ENCODE results near the gene SHROOM1. TPM values are rescaled to one million over a fixed set of nuclear protein-coding genes. Genes with fewer than 3 reads are reported as not detected.

The SHROOM1 gene
- total RNA-seq, 1 donor from 2014 or later: 24.2 TPM

- no peak overlapping the region for H3K4me3 ChIP-seq
Observed at GRCh38 chr5:132788990-132789886, 41.2 kb downstream of the SHROOM1 start.

GRCh38 chr5:132788508-132788907, 41.9 kb downstream of the SHROOM1 start:
- no peak for ATAC-seq
- intact Hi-C loops (cut with DNase I): no loop called here
- H3K27me3 ChIP-seq: no peaks in the 10 kb centered on the region
- no peaks in the 10 kb centered on the region for H3K36me3 ChIP-seq
- TF ChIP-seq CTCF (IDR thresholded peaks at IDR 0.05): no peak
- no peak overlapping the region for H3K4me3 ChIP-seq
- H3K27ac ChIP-seq: no peak overlapping the region
- DNase-seq: no peak
- H3K4me1 ChIP-seq: no peaks in the 10 kb centered on the region
- H3K9me3 ChIP-seq: no peaks in the 10 kb centered on the region

More at GRCh38 chr5:132788990-132789886, 41.2 kb downstream of the SHROOM1 start:
- Histone ChIP-seq H3K27me3 (no peaks in the 10 kb centered on the region), H3K27ac (no peak overlapping the region), H3K36me3 (no peaks in the 10 kb centered on the region), H3K9me3 (no peaks in the 10 kb centered on the region), H3K4me1 (no peaks in the 10 kb centered on the region)
- intact Hi-C loops (cut with DNase I): no loop called here
- ATAC-seq: no peak
- no peak for DNase-seq
- TF ChIP-seq CTCF (IDR thresholded peaks at IDR 0.05): no peak

- ATAC-seq (no peak), DNase-seq (no peak)
- H3K9me3 ChIP-seq: no peaks in the 10 kb centered on the region
- H3K36me3 ChIP-seq: no peaks in the 10 kb centered on the region
- no peak overlapping the region for H3K4me3 ChIP-seq
- TF ChIP-seq CTCF (IDR thresholded peaks at IDR 0.05): no peak
- no peak overlapping the region for H3K27ac ChIP-seq
- intact Hi-C loops (cut with DNase I): no loop called here
- H3K27me3 ChIP-seq: no peaks in the 10 kb centered on the region
- H3K4me1 ChIP-seq: no peaks in the 10 kb centered on the region
Observed at GRCh38 chr5:132787076-132787475, 43.4 kb downstream of the SHROOM1 start.

- Histone ChIP-seq H3K36me3 (no peaks in the 10 kb centered on the region), H3K9me3 (no peaks in the 10 kb centered on the region), H3K4me1 (no peaks in the 10 kb centered on the region), H3K4me3 (no peak overlapping the region), H3K27me3 (no peaks in the 10 kb centered on the region), H3K27ac (no peak overlapping the region)
- no peak for TF ChIP-seq CTCF (IDR thresholded peaks at IDR 0.05)
- intact Hi-C loops (cut with DNase I): no loop called here
- ATAC-seq (no peak), DNase-seq (no peak)
Observed at GRCh38 chr5:132785864-132786263, 44.6 kb downstream of the SHROOM1 start.

GRCh38 chr5:132785365-132785764, 45.1 kb downstream of the SHROOM1 start:
- no peaks in the 10 kb centered on the region for H3K27me3 ChIP-seq
- DNase-seq (no peak), ATAC-seq (no peak)
- no peaks in the 10 kb centered on the region for H3K9me3 ChIP-seq
- H3K4me1 ChIP-seq: no peaks in the 10 kb centered on the region
- H3K27ac ChIP-seq: no peak overlapping the region
- H3K36me3 ChIP-seq: no peaks in the 10 kb centered on the region
- no peak for TF ChIP-seq CTCF (IDR thresholded peaks at IDR 0.05)
- no peak overlapping the region for H3K4me3 ChIP-seq
- intact Hi-C loops (cut with DNase I): no loop called here

All from upper lobe of right lung (tissue), 1 donor.